ENCODE data around the gene ANKS1A. TPM values are rescaled to one million over a fixed set of nuclear protein-coding genes. Genes with fewer than 3 reads are reported as not detected.

Gene ANKS1A
- polyA plus RNA-seq, 6 donors from 2014 or later: 1.4 to 5.5 (median 2.3) TPM; not detected in 1

DNA sequence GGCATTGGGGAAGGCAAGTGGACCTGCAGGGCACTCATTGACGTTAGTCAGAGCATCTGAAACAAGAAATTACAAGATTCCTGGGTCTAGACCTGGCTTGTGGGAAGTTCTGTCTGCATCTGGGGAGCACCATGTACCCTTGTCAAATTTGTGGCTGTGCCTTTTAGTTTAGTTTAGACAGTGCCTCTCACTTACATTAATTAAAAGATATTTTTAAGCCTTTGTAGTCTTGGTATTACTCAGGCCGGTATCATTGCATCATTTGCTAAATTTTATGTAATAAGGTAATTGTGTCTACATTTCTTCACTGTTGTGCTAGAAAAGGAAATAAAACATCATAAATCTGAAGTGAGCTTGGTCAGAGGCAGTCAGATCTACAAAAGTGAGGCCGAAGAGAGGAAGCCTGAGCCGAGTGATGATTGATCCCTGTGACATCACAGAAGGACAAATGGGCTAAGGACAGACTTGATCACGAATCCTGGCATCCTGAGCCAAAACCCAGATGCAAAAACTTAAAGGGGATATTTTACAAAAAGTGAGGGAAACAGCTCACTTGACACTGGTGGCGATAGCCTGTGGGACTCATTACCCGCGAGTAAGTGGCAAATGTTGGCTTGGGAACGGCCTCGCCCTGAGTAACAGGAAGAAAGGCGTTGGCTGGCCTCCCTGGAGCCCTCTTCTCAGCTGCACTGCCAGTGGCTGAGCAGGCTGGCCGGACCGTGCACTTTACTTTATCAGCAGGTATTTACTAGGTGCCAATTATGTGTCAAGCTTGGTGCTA, 145.5 kb downstream of the ANKS1A start:
- DNase-seq: no peak
- no peak for ATAC-seq (ENCODE audit: low read depth in 2 of 2)

GRCh38 chr6:35035481-35036030, 146.5 kb downstream of the ANKS1A start:
- Mint-ChIP-seq H3K4me1 (peaks cover 6 to 13% (median 13%) of the 10 kb centered on the region in 3 donors), H3K36me3 (peaks cover 13 to 23% of the 10 kb centered on the region in 2 donors), H3K9me3 (no peaks in the 10 kb centered on the region), H3K27me3 (no peaks in the 10 kb centered on the region), H3K27ac (peak overlapping the region in 2 of 6 donors; percentile 8 to 39), H3K4me3 (no peak overlapping the region)
- ATAC-seq (ENCODE audit: low read depth in 2 of 2) (no peak), DNase-seq (no peak)

More for the DNA sequence above, 145.5 kb downstream of the ANKS1A start:
- Mint-ChIP-seq H3K27ac (peak overlapping the region in 1 of 6 donors; percentile 43), H3K36me3 (peaks cover 13 to 23% of the 10 kb centered on the region in 2 donors), H3K4me3 (no peak overlapping the region), H3K27me3 (no peaks in the 10 kb centered on the region), H3K4me1 (peaks cover 6 to 15% (median 13%) of the 10 kb centered on the region in 3 donors), H3K9me3 (no peaks in the 10 kb centered on the region)

GRCh38 chr6:35036059-35036827, 147.2 kb downstream of the ANKS1A start:
- DNase-seq: no peak
- H3K27me3 Mint-ChIP-seq: no peaks in the 10 kb centered on the region
- no peak for ATAC-seq (ENCODE audit: low read depth in 2 of 2)
- peak overlapping the region in 1 of 8 donors; percentile 30 for H3K4me3 Mint-ChIP-seq
- H3K9me3 Mint-ChIP-seq: no peaks in the 10 kb centered on the region
- peaks cover 11 to 17% of the 10 kb centered on the region in 2 donors for H3K36me3 Mint-ChIP-seq
- peak overlapping the region in 2 of 6 donors; percentile 9 to 42 for H3K27ac Mint-ChIP-seq
- peaks cover 6 to 13% (median 9%) of the 10 kb centered on the region in 3 donors for H3K4me1 Mint-ChIP-seq

GRCh38 chr6:35036828-35037663, 148.0 kb downstream of the ANKS1A start:
- Mint-ChIP-seq H3K4me1 (peaks cover 3 to 13% (median 6%) of the 10 kb centered on the region in 3 donors), H3K27ac (peak overlapping the region in 1 of 6 donors; percentile 9), H3K4me3 (peak overlapping the region in 1 of 8 donors; percentile 22), H3K27me3 (no peaks in the 10 kb centered on the region), H3K36me3 (peaks cover 7 to 17% of the 10 kb centered on the region in 2 donors), H3K9me3 (no peaks in the 10 kb centered on the region)
- ATAC-seq (ENCODE audit: low read depth in 2 of 2) (no peak), DNase-seq (no peak)

GRCh38 chr6:35037664-35038038, 148.6 kb downstream of the ANKS1A start:
- DNase-seq (no peak), ATAC-seq (ENCODE audit: low read depth in 2 of 2) (no peak)
- Mint-ChIP-seq H3K4me1 (peaks cover 3 to 13% (median 6%) of the 10 kb centered on the region in 3 donors), H3K9me3 (no peaks in the 10 kb centered on the region), H3K27me3 (no peaks in the 10 kb centered on the region), H3K36me3 (peaks cover 7 to 15% of the 10 kb centered on the region in 2 donors), H3K4me3 (no peak overlapping the region), H3K27ac (peak overlapping the region in 3 of 6 donors; percentile 4 to 82 (median 56))

DNA sequence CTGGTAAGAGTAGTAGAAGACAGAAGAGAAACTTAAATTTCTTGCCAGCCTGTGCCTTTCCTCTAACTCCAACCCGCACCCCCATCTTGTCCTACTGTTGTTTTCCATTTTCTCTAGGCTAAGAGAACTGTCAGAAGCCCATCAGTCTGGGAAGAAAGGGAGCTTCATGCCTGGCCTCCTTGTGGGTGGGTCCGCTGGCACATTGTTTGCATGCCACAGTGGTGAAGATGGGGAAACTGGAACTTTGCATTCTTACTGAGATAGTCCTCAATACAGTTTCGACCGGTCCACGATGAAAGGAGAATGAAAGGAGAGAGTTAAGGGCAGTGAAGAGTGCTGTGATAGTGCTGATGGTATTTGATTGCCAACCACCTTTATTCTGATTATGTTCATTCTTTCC, 149.0 kb downstream of the ANKS1A start:
- Mint-ChIP-seq H3K27ac (peak overlapping the region in 2 of 6 donors; percentile 4 to 82), H3K27me3 (no peaks in the 10 kb centered on the region), H3K4me1 (peaks cover 3 to 13% (median 6%) of the 10 kb centered on the region in 3 donors), H3K9me3 (no peaks in the 10 kb centered on the region), H3K36me3 (peaks cover 12 to 15% of the 10 kb centered on the region in 2 donors), H3K4me3 (no peak overlapping the region)
- DNase-seq (no peak), ATAC-seq (ENCODE audit: low read depth in 2 of 2) (no peak)

GRCh38 chr6:35040398-35040797, 151.3 kb downstream of the ANKS1A start:
- H3K36me3 Mint-ChIP-seq: peaks cover 11 to 15% of the 10 kb centered on the region in 2 donors
- ATAC-seq (ENCODE audit: low read depth in 2 of 2) (no peak), DNase-seq (no peak)
- H3K9me3 Mint-ChIP-seq: no peaks in the 10 kb centered on the region
- H3K4me1 Mint-ChIP-seq: peaks cover 5 to 8% (median 7%) of the 10 kb centered on the region in 3 donors
- H3K27me3 Mint-ChIP-seq: no peaks in the 10 kb centered on the region
- H3K27ac Mint-ChIP-seq: no peak overlapping the region
- H3K4me3 Mint-ChIP-seq: no peak overlapping the region

DNA sequence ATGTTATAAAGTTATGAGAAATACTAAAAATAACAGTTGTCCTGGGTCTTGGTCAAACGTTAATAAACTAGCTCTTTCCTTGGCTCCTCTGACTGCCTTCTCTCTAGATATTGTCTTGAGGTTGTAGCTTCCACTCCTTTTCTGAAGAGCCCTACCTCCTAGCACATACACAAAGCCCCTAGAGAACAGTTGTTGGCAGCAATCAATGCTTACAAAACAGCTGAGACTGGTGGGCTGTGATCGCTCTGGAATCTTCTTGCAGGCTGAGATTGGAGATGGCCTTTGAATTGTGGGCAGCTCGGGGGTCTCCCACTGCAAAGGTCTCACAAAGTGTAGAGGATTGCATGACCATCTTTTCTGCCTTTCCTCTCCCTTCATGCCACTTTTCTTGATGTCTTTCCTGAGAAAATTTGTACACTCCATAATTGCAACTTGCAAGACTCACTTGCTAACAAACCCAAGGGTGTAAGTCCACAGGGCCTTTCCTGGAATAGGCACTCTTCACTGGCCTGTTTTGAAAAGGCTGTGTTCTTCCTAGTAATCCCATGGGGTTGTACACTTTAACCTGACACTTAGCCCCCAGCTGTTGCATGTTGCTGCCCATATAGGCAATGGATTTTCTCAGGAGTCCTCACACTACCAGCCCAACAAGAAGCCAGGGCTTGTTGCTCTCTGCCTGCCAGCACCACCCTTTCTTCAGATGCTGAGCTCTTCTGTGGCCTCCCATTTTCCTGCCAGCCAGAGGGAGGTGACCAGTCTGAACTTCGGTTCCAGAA, 152.2 kb downstream of the ANKS1A start:
- H3K9me3 Mint-ChIP-seq: no peaks in the 10 kb centered on the region
- H3K36me3 Mint-ChIP-seq: peaks cover 11 to 15% of the 10 kb centered on the region in 2 donors
- H3K27ac Mint-ChIP-seq: no peak overlapping the region
- H3K4me1 Mint-ChIP-seq: peaks cover under 1 to 8% (median 4%) of the 10 kb centered on the region in 3 donors
- DNase-seq (no peak), ATAC-seq (ENCODE audit: low read depth in 2 of 2) (no peak)
- H3K27me3 Mint-ChIP-seq: no peaks in the 10 kb centered on the region
- no peak overlapping the region for H3K4me3 Mint-ChIP-seq

DNA sequence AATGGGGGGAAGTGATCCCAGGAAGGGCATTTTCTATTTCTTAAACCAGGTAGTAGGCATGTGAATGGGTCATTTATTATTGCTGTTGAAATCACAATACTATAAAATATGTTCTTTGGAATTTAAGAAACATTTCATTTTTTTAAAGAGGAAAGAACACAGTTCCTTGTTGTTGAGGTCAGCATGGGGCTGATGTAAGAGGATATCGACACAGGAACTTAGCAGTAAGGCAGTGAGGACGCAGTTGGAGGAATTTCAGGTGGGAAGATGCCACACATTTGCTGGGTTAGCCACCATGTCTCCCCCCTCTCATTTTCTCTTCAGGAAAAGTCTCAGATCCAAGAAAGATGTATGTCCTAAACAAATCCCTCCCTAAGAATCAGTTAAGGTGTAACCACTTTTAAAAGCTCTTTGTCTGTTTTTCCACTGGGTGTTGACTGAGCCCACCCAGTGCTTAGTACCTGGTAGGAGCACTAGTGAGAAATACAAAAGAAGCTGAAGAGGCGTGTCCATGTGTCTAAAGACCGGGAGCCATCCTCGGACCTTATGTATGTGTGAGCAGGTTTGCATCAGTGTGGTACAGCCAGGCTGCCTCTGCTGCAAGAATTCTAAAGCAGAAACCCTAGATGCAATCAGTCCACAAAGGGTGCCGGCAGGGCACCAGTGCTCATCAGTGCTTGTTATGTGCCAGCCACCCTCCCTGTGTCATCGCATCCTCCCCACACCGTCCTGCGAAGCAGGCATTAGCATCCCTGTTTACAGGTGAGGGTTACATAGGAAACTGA, 153.2 kb downstream of the ANKS1A start:
- no peak overlapping the region for H3K4me3 Mint-ChIP-seq
- H3K27me3 Mint-ChIP-seq: no peaks in the 10 kb centered on the region
- ATAC-seq (ENCODE audit: low read depth in 2 of 2) (no peak), DNase-seq (no peak)
- peaks cover 5 to 9% (median 9%) of the 10 kb centered on the region in 3 donors for H3K4me1 Mint-ChIP-seq
- H3K27ac Mint-ChIP-seq: peak overlapping the region in 2 of 6 donors; percentile 17 to 65
- H3K9me3 Mint-ChIP-seq: no peaks in the 10 kb centered on the region
- H3K36me3 Mint-ChIP-seq: peaks cover 11 to 15% of the 10 kb centered on the region in 2 donors

GRCh38 chr6:35043381-35044130, 154.5 kb downstream of the ANKS1A start:
- ATAC-seq (ENCODE audit: low read depth in 2 of 2) (no peak), DNase-seq (no peak)
- Mint-ChIP-seq H3K27me3 (no peaks in the 10 kb centered on the region), H3K4me3 (no peak overlapping the region), H3K27ac (peak overlapping the region in 1 of 6 donors; percentile 56), H3K9me3 (no peaks in the 10 kb centered on the region), H3K36me3 (peaks cover 8 to 11% of the 10 kb centered on the region in 2 donors), H3K4me1 (peaks cover 5 to 19% (median 15%) of the 10 kb centered on the region in 3 donors)

DNA sequence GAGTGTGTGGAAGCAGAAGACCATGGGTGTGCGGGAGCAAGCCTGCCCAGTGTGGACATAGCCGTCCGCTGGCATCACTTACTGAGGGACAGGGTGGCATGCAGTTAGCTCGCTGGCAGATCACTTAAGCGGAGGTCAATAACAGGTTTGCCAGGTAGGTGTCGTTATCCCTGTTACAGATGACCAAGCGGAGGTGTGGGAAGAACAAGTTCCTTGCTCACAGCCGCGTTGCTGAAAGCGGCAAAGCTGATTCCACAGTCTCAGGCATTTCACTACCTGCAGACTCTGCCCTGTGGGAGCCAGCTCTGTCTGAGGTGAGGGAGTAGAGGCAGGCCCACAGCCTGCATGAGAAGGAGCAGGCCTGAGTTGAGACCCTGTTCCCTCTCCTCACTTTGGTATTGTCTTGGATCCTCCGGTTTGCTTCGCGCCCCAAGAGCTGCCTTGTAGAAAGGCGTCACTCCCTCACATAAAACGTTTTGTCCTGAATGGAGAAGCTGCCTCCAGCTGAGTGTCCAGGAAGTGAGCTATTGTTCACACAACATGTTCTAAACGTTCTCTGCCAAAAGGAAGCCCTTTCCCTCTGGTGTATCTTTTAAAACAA, 155.2 kb downstream of the ANKS1A start:
- peak overlapping the region in 3 of 6 donors; percentile 47 to 76 (median 56) for H3K27ac Mint-ChIP-seq
- H3K4me3 Mint-ChIP-seq: no peak overlapping the region
- H3K9me3 Mint-ChIP-seq: no peaks in the 10 kb centered on the region
- peaks cover 8 to 11% of the 10 kb centered on the region in 2 donors for H3K36me3 Mint-ChIP-seq
- ATAC-seq (ENCODE audit: low read depth in 2 of 2) (no peak), DNase-seq (no peak)
- peaks cover 5 to 19% (median 15%) of the 10 kb centered on the region in 3 donors for H3K4me1 Mint-ChIP-seq
- H3K27me3 Mint-ChIP-seq: no peaks in the 10 kb centered on the region

All from naive B cell (primary cell).